B cell (primary cell): ENCODE results near the gene SAP30L. TPM values are rescaled to one million over a fixed set of nuclear protein-coding genes. Genes with fewer than 3 reads are reported as not detected.

Experiments used
- ATAC-seq: fragments of 200-7000 bp; cut with Tn5 transposase; one replicate; pipeline ENCODE4 v1.10.0; 2021; ENCODE audit warnings: low read depth, mild to moderate bottlenecking, moderate number of reproducible peaks, moderate library complexity
- CTCF ChIA-PET: fragments of 350-600 bp; sonication (Branson Sonifier 250); formaldehyde crosslinking; loops from one replicate; lab custom pipeline; 2021; ENCODE audit warnings: antibody characterized with exemption, inconsistent platforms; lab: Charles Lee
- POLR2A ChIA-PET: fragments of 350-600 bp; sonication (Branson Sonifier 250); formaldehyde crosslinking; loops from one replicate; lab custom pipeline; 2021; ENCODE audit warnings: antibody characterized with exemption; lab: Charles Lee
- DNase-seq: peaks from one replicate; pipeline ENCODE4 v3.0.0; 2013
- H2AFZ ChIP-seq: 2 replicates; pipeline ENCODE4 v1.6.1; 2012; ENCODE audit warnings: mild to moderate bottlenecking, low read depth, low read length; ENCODE audit not compliant: insufficient read depth, poor library complexity, severe bottlenecking
- H3K27ac ChIP-seq, 2 donors: 1 replicate in 1 of 2; 2 replicates in 1 of 2; pipeline ENCODE4 v1.5.1; 2012 to 2013; ENCODE audit warnings: low read length in 2 of 2, mild to moderate bottlenecking in 2 of 2, moderate library complexity in 1 of 2
- H3K27me3 ChIP-seq, 4 experiments: fragments of 200-600 bp in 1 of 4; sonication (generic) in 1 of 4; replicated peaks in 1 of 4; 1 replicate in 2 of 4; 2 replicates in 2 of 4; pipeline versions ENCODE4 v1.6.1 to v1.7.0; 2013 to 2016; ENCODE audit warnings: low read length in 3 of 4, mild to moderate bottlenecking in 2 of 4, mixed read lengths in 1 of 4, moderate library complexity in 1 of 4; ENCODE audit not compliant: insufficient read depth in 4 of 4, control insufficient read depth in 3 of 4; ENCODE audit errors: control extremely low read depth in 1 of 4
- H3K36me3 ChIP-seq, 2 experiments: replicated peaks in 1 of 2; 1 replicate in 1 of 2; 2 replicates in 1 of 2; pipeline versions ENCODE4 v1.6.1 to v1.7.1; 2013; ENCODE audit warnings: low read length in 1 of 2; ENCODE audit not compliant: insufficient read depth in 2 of 2, control insufficient read depth in 1 of 2; ENCODE audit errors: control extremely low read depth in 1 of 2, extremely low read depth in 1 of 2
- H3K4me1 ChIP-seq, 2 donors: fragments of 200-600 bp in 1 of 2; sonication (generic) in 1 of 2; 1 replicate in 1 of 2; 2 replicates in 1 of 2; pipeline versions ENCODE4 v1.5.1 to v1.6.1; 2013 to 2017; ENCODE audit warnings: low read length in 2 of 2; ENCODE audit not compliant: control insufficient read depth in 2 of 2, insufficient read depth in 2 of 2
- H3K4me2 ChIP-seq: replicated peaks from 2 replicates; pipeline ENCODE3; 2012; ENCODE audit warnings: mild to moderate bottlenecking, low read depth, low read length; ENCODE audit not compliant: poor library complexity, severe bottlenecking
- H3K4me3 ChIP-seq, 5 experiments: fragments of 200-600 bp in 1 of 5; sonication (generic) in 1 of 5; 1 replicate in 3 of 5; 2 replicates in 2 of 5; pipeline versions ENCODE4 v1.5.1 to v1.7.0; 2011 to 2016; ENCODE audit warnings: low read length in 4 of 5, mild to moderate bottlenecking in 4 of 5, low read depth in 2 of 5, control low read depth in 1 of 5, moderate library complexity in 1 of 5; ENCODE audit not compliant: insufficient read depth in 1 of 5; ENCODE audit errors: control extremely low read depth in 1 of 5, extremely low read depth in 1 of 5
- H3K79me2 ChIP-seq: fragments of 200-600 bp; sonication (generic); one replicate; pipeline ENCODE4 v1.6.0; 2016; ENCODE audit warnings: low read length; ENCODE audit not compliant: control insufficient read depth, insufficient read depth
- H3K9ac ChIP-seq: fragments of 200-600 bp; sonication (generic); 2 replicates; pipeline ENCODE4 v1.6.1; 2017; ENCODE audit warnings: mild to moderate bottlenecking, low read length, moderate library complexity
- H3K9me3 ChIP-seq, 3 donors: one replicate each; pipeline versions ENCODE4 v1.6.1 to v1.7.1; 2013; ENCODE audit warnings: low read length in 2 of 3; ENCODE audit not compliant: control insufficient read depth in 2 of 3, insufficient read depth in 1 of 3; ENCODE audit errors: control extremely low read depth in 1 of 3
- H4K20me1 ChIP-seq: 2 replicates; pipeline ENCODE4 v1.6.0; 2012; ENCODE audit warnings: mild to moderate bottlenecking, low read length; ENCODE audit not compliant: insufficient read depth, control insufficient read depth, poor library complexity, severe bottlenecking
- H3K27ac Mint-ChIP-seq: one replicate; pipeline ENCODE4 v1.8.0; 2021; ENCODE audit warnings: mixed read lengths
- H3K27me3 Mint-ChIP-seq: one replicate; pipeline ENCODE4 v1.8.0; 2021; ENCODE audit warnings: mixed read lengths
- H3K4me1 Mint-ChIP-seq: one replicate; pipeline ENCODE4 v1.8.0; 2021; ENCODE audit warnings: mixed read lengths
- H3K4me3 Mint-ChIP-seq: one replicate; pipeline ENCODE4 v1.8.0; 2021; ENCODE audit warnings: mixed read lengths
- H3K9me3 Mint-ChIP-seq: one replicate; pipeline ENCODE4 v1.8.0; 2022; ENCODE audit warnings: mixed read lengths; ENCODE audit not compliant: insufficient read depth
- EZH2 ChIP-seq: IDR thresholded peaks from 2 replicates; pipeline ENCODE4 v1.6.1; 2012; ENCODE audit warnings: borderline replicate concordance, low read depth, mild to moderate bottlenecking, moderate library complexity, low read length; ENCODE audit not compliant: insufficient read depth, poor library complexity, severe bottlenecking
- WGBS: methylation state at CpG from one replicate; pipeline ENCODE4 v1.1.5; 2013; ENCODE audit warnings: missing lambda C conversion rate; ENCODE audit not compliant: insufficient coverage; 5-methylcytosine and 5-hydroxymethylcytosine counted together
- intact Hi-C: fragments of 100-400 bp; cut with micrococcal nuclease; formaldehyde crosslinking; loops from one replicate; pipeline ENCODE4 v1.10.0; 2022
- polyA plus RNA-seq: library from polyadenylated mRNA; depleted of rRNA; stranded (reverse); fragments of >200 nt; gene quantifications from 2 replicates; pipeline ENCODE4 v1.2.3, GENCODE V29; 2012
- total RNA-seq, 2 donors: library from RNA; stranded (reverse); fragments of 120-200 nt in 1 of 2; gene quantifications; 1 replicate in 1 of 2; 2 replicates in 1 of 2; pipeline versions ENCODE4 v1.2.3 to v1.2.4, GENCODE V29; 2013 to 2022
- TF ChIP-seq, protein P1 (sequence below): fragments of 200-600 bp; IDR thresholded peaks from one replicate; pipeline ENCODE4 v1.8.0; 2022; ENCODE audit warnings: antibody characterized with exemption, mild to moderate bottlenecking

Gene SAP30L
- total and polyA plus RNA-seq, 2 donors (not counting 1 experiment from before 2014, with no cell fraction given): 34.8 to 41.5 TPM

- Mint-ChIP-seq H3K9me3 (no peaks in the 10 kb centered on the region), H3K4me1 (peaks cover 54% of the 10 kb centered on the region), H3K4me3 (peak overlapping the region; percentile 5), H3K27me3 (peaks cover 80% of the 10 kb centered on the region), H3K27ac (no peak overlapping the region)
- no peaks in the 10 kb centered on the region for H3K79me2 ChIP-seq
- 7% methylated on average over 26 of the region's 31 CpGs for WGBS
- intact Hi-C loops: no loop called here
- no peak overlapping the region for H3K27ac ChIP-seq
- no peak overlapping the region for H3K4me3 ChIP-seq
- H3K36me3 ChIP-seq: no peaks in the 10 kb centered on the region
- CTCF ChIA-PET: interaction anchor here (1.3 kb wide), 1 partner anchor 13 kb away, joined by 4 read pairs; no protein-coding TSS in a partner anchor
- TF ChIP-seq EZH2: no peak
- TF ChIP-seq, protein P1, sequence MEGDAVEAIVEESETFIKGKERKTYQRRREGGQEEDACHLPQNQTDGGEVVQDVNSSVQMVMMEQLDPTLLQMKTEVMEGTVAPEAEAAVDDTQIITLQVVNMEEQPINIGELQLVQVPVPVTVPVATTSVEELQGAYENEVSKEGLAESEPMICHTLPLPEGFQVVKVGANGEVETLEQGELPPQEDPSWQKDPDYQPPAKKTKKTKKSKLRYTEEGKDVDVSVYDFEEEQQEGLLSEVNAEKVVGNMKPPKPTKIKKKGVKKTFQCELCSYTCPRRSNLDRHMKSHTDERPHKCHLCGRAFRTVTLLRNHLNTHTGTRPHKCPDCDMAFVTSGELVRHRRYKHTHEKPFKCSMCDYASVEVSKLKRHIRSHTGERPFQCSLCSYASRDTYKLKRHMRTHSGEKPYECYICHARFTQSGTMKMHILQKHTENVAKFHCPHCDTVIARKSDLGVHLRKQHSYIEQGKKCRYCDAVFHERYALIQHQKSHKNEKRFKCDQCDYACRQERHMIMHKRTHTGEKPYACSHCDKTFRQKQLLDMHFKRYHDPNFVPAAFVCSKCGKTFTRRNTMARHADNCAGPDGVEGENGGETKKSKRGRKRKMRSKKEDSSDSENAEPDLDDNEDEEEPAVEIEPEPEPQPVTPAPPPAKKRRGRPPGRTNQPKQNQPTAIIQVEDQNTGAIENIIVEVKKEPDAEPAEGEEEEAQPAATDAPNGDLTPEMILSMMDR: no peak
- no peaks in the 10 kb centered on the region for H4K20me1 ChIP-seq
- no peak overlapping the region for H2AFZ ChIP-seq
- ATAC-seq (no peak), DNase-seq (peak; percentile 53)
- peaks cover 0 to 98% (median 88%) of the 10 kb centered on the region in 4 experiments for H3K27me3 ChIP-seq
- peaks cover 61 to 68% of the 10 kb centered on the region in 2 donors for H3K4me1 ChIP-seq
- peak overlapping the region; percentile 63 for H3K4me2 ChIP-seq
- no peak overlapping the region for H3K9ac ChIP-seq
- POLR2A ChIA-PET: no interaction called here
- peaks cover 0 to 82% (median 13%) of the 10 kb centered on the region in 3 donors for H3K9me3 ChIP-seq
Measured at GRCh38 chr5:154479944-154480750, 34.4 kb downstream of the SAP30L start.

DNA sequence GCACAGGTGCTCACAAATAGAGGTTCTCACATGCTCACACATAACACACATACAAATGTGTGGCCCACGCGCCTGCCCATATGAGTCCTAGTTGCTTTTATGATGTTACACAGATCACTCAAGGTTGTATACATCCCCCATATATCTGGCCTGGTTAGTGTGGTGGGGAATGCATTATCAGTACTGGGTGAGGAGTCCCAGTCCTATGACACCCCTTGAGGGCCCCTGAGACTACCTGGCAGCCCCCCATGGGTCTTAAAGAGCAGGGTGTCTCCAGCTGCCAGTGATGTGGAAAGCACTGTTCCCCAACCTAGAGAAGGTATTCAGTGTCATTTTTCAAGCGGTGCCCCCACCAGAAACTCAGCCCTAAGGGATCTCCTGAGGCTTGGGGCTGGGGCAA, 35.0 kb downstream of the SAP30L start:
- Histone ChIP-seq H3K27me3 (peaks cover 0 to 98% (median 89%) of the 10 kb centered on the region in 4 experiments), H3K9ac (no peak overlapping the region), H3K4me1 (peaks cover 54 to 62% of the 10 kb centered on the region in 2 donors), H3K4me2 (no peak overlapping the region), H3K9me3 (peaks cover 0 to 75% (median 10%) of the 10 kb centered on the region in 3 donors), H4K20me1 (no peaks in the 10 kb centered on the region), H3K36me3 (no peaks in the 10 kb centered on the region), H3K27ac (no peak overlapping the region), H3K79me2 (no peaks in the 10 kb centered on the region), H2AFZ (no peak overlapping the region), H3K4me3 (no peak overlapping the region)
- ChIA-PET POLR2A (no interaction called here), CTCF (interaction anchor here (1.3 kb wide), 1 partner anchor 14 kb away, joined by 4 read pairs; no protein-coding TSS in a partner anchor)
- ATAC-seq (no peak), DNase-seq (peak; percentile 23)
- H3K9me3 Mint-ChIP-seq: no peaks in the 10 kb centered on the region
- H3K27me3 Mint-ChIP-seq: peaks cover 80% of the 10 kb centered on the region
- H3K27ac Mint-ChIP-seq: no peak overlapping the region
- peak overlapping the region; percentile 5 for H3K4me3 Mint-ChIP-seq
- 11% methylated on average over 3 of the region's 3 CpGs for WGBS
- TF ChIP-seq EZH2: no peak
- H3K4me1 Mint-ChIP-seq: peaks cover 48% of the 10 kb centered on the region
- intact Hi-C loops: no loop called here
